B cell (primary cell): ENCODE measurements around the gene PSMD6. TPM values are rescaled to one million over a fixed set of nuclear protein-coding genes. Genes with fewer than 3 reads are reported as not detected.

Experiments used
- ATAC-seq: fragments of 200-7000 bp; cut with Tn5 transposase; one replicate; pipeline ENCODE4 v1.10.0; 2021; ENCODE audit warnings: low read depth, mild to moderate bottlenecking, moderate number of reproducible peaks, moderate library complexity
- CTCF ChIA-PET: fragments of 350-600 bp; sonication (Branson Sonifier 250); formaldehyde crosslinking; loops from one replicate; lab custom pipeline; 2021; ENCODE audit warnings: antibody characterized with exemption, inconsistent platforms; lab: Charles Lee
- POLR2A ChIA-PET: fragments of 350-600 bp; sonication (Branson Sonifier 250); formaldehyde crosslinking; loops from one replicate; lab custom pipeline; 2021; ENCODE audit warnings: antibody characterized with exemption; lab: Charles Lee
- DNase-seq: peaks from one replicate; pipeline ENCODE4 v3.0.0; 2013
- H2AFZ ChIP-seq: 2 replicates; pipeline ENCODE4 v1.6.1; 2012; ENCODE audit warnings: mild to moderate bottlenecking, low read depth, low read length; ENCODE audit not compliant: insufficient read depth, poor library complexity, severe bottlenecking
- H3K27ac ChIP-seq, 2 donors: 1 replicate in 1 of 2; 2 replicates in 1 of 2; pipeline ENCODE4 v1.5.1; 2012 to 2013; ENCODE audit warnings: low read length in 2 of 2, mild to moderate bottlenecking in 2 of 2, moderate library complexity in 1 of 2
- H3K27me3 ChIP-seq, 4 experiments: fragments of 200-600 bp in 1 of 4; sonication (generic) in 1 of 4; replicated peaks in 1 of 4; 1 replicate in 2 of 4; 2 replicates in 2 of 4; pipeline versions ENCODE4 v1.6.1 to v1.7.0; 2013 to 2016; ENCODE audit warnings: low read length in 3 of 4, mild to moderate bottlenecking in 2 of 4, mixed read lengths in 1 of 4, moderate library complexity in 1 of 4; ENCODE audit not compliant: insufficient read depth in 4 of 4, control insufficient read depth in 3 of 4; ENCODE audit errors: control extremely low read depth in 1 of 4
- H3K36me3 ChIP-seq, 2 experiments: replicated peaks in 1 of 2; 1 replicate in 1 of 2; 2 replicates in 1 of 2; pipeline versions ENCODE4 v1.6.1 to v1.7.1; 2013; ENCODE audit warnings: low read length in 1 of 2; ENCODE audit not compliant: insufficient read depth in 2 of 2, control insufficient read depth in 1 of 2; ENCODE audit errors: control extremely low read depth in 1 of 2, extremely low read depth in 1 of 2
- H3K4me1 ChIP-seq, 2 donors: fragments of 200-600 bp in 1 of 2; sonication (generic) in 1 of 2; 1 replicate in 1 of 2; 2 replicates in 1 of 2; pipeline versions ENCODE4 v1.5.1 to v1.6.1; 2013 to 2017; ENCODE audit warnings: low read length in 2 of 2; ENCODE audit not compliant: control insufficient read depth in 2 of 2, insufficient read depth in 2 of 2
- H3K4me2 ChIP-seq: replicated peaks from 2 replicates; pipeline ENCODE3; 2012; ENCODE audit warnings: mild to moderate bottlenecking, low read depth, low read length; ENCODE audit not compliant: poor library complexity, severe bottlenecking
- H3K4me3 ChIP-seq, 5 experiments: fragments of 200-600 bp in 1 of 5; sonication (generic) in 1 of 5; 1 replicate in 3 of 5; 2 replicates in 2 of 5; pipeline versions ENCODE4 v1.5.1 to v1.7.0; 2011 to 2016; ENCODE audit warnings: low read length in 4 of 5, mild to moderate bottlenecking in 4 of 5, low read depth in 2 of 5, control low read depth in 1 of 5, moderate library complexity in 1 of 5; ENCODE audit not compliant: insufficient read depth in 1 of 5; ENCODE audit errors: control extremely low read depth in 1 of 5, extremely low read depth in 1 of 5
- H3K79me2 ChIP-seq: fragments of 200-600 bp; sonication (generic); one replicate; pipeline ENCODE4 v1.6.0; 2016; ENCODE audit warnings: low read length; ENCODE audit not compliant: control insufficient read depth, insufficient read depth
- H3K9ac ChIP-seq: fragments of 200-600 bp; sonication (generic); 2 replicates; pipeline ENCODE4 v1.6.1; 2017; ENCODE audit warnings: mild to moderate bottlenecking, low read length, moderate library complexity
- H3K9me3 ChIP-seq, 3 donors: one replicate each; pipeline versions ENCODE4 v1.6.1 to v1.7.1; 2013; ENCODE audit warnings: low read length in 2 of 3; ENCODE audit not compliant: control insufficient read depth in 2 of 3, insufficient read depth in 1 of 3; ENCODE audit errors: control extremely low read depth in 1 of 3
- H4K20me1 ChIP-seq: 2 replicates; pipeline ENCODE4 v1.6.0; 2012; ENCODE audit warnings: mild to moderate bottlenecking, low read length; ENCODE audit not compliant: insufficient read depth, control insufficient read depth, poor library complexity, severe bottlenecking
- H3K27ac Mint-ChIP-seq: one replicate; pipeline ENCODE4 v1.8.0; 2021; ENCODE audit warnings: mixed read lengths
- H3K27me3 Mint-ChIP-seq: one replicate; pipeline ENCODE4 v1.8.0; 2021; ENCODE audit warnings: mixed read lengths
- H3K4me1 Mint-ChIP-seq: one replicate; pipeline ENCODE4 v1.8.0; 2021; ENCODE audit warnings: mixed read lengths
- H3K4me3 Mint-ChIP-seq: one replicate; pipeline ENCODE4 v1.8.0; 2021; ENCODE audit warnings: mixed read lengths
- H3K9me3 Mint-ChIP-seq: one replicate; pipeline ENCODE4 v1.8.0; 2022; ENCODE audit warnings: mixed read lengths; ENCODE audit not compliant: insufficient read depth
- CTCF ChIP-seq: fragments of 200-600 bp; IDR thresholded peaks from one replicate; pipeline ENCODE4 v1.8.0; 2022; ENCODE audit warnings: antibody characterized with exemption, mild to moderate bottlenecking
- EZH2 ChIP-seq: IDR thresholded peaks from 2 replicates; pipeline ENCODE4 v1.6.1; 2012; ENCODE audit warnings: borderline replicate concordance, low read depth, mild to moderate bottlenecking, moderate library complexity, low read length; ENCODE audit not compliant: insufficient read depth, poor library complexity, severe bottlenecking
- WGBS: methylation state at CpG from one replicate; pipeline ENCODE4 v1.1.5; 2013; ENCODE audit warnings: missing lambda C conversion rate; ENCODE audit not compliant: insufficient coverage; 5-methylcytosine and 5-hydroxymethylcytosine counted together
- intact Hi-C: fragments of 100-400 bp; cut with micrococcal nuclease; formaldehyde crosslinking; loops from one replicate; pipeline ENCODE4 v1.10.0; 2022
- polyA plus RNA-seq: library from polyadenylated mRNA; depleted of rRNA; stranded (reverse); fragments of >200 nt; gene quantifications from 2 replicates; pipeline ENCODE4 v1.2.3, GENCODE V29; 2012
- total RNA-seq, 2 donors: library from RNA; stranded (reverse); fragments of 120-200 nt in 1 of 2; gene quantifications; 1 replicate in 1 of 2; 2 replicates in 1 of 2; pipeline versions ENCODE4 v1.2.3 to v1.2.4, GENCODE V29; 2013 to 2022

The PSMD6 gene
- total and polyA plus RNA-seq, 2 donors (not counting 1 experiment from before 2014, with no cell fraction given) = 34.7 to 63.4 TPM

- peaks cover 12% of the 10 kb centered on the region for H3K79me2 ChIP-seq
- H3K4me3 Mint-ChIP-seq = no peak overlapping the region
- H3K27me3 Mint-ChIP-seq = no peaks in the 10 kb centered on the region
- CTCF ChIA-PET = interaction anchor here (0.7 to 5.5 kb wide), 16 partner anchors 10 to 174 kb away, joined by 3 to 27 read pairs (median 6); partner anchors contain the start of gene C3orf49
- TF ChIP-seq CTCF (no peak), EZH2 (no peak)
- no peaks in the 10 kb centered on the region for H4K20me1 ChIP-seq
- intact Hi-C loops = loop anchor here (1.0 to 2.0 kb wide), 2 partner anchors 32 to 128 kb away; no protein-coding TSS in a partner anchor
- no peaks in the 10 kb centered on the region for H3K4me1 ChIP-seq
- POLR2A ChIA-PET = no interaction called here
- no peak for DNase-seq
- no peaks in the 10 kb centered on the region for H3K9me3 ChIP-seq
- H3K9ac ChIP-seq = no peak overlapping the region
- 100% methylated on average over 1 of the region's 5 CpGs for WGBS
- H3K4me2 ChIP-seq = no peak overlapping the region
- H3K36me3 ChIP-seq = peaks cover 15 to 83% of the 10 kb centered on the region in 2 experiments
- H3K4me1 Mint-ChIP-seq = no peaks in the 10 kb centered on the region
- H3K27me3 ChIP-seq = no peaks in the 10 kb centered on the region
- no peak for ATAC-seq
- no peak overlapping the region for H3K27ac ChIP-seq
- no peak overlapping the region for H2AFZ ChIP-seq
- H3K9me3 Mint-ChIP-seq = no peaks in the 10 kb centered on the region
- H3K27ac Mint-ChIP-seq = peak overlapping the region; percentile 46
- H3K4me3 ChIP-seq = no peak overlapping the region
Observed at GRCh38 chr3:63992516-63993209, 30.6 kb downstream of the PSMD6 start.

GRCh38 chr3:63991666-63992065 lies 31.6 kb downstream of the PSMD6 start:
- ATAC-seq = no peak
- H3K4me3 ChIP-seq = no peak overlapping the region
- H3K27me3 ChIP-seq = no peaks in the 10 kb centered on the region
- no peaks in the 10 kb centered on the region for H3K9me3 Mint-ChIP-seq
- H3K4me3 Mint-ChIP-seq = no peak overlapping the region
- no peak overlapping the region for H3K4me2 ChIP-seq
- TF ChIP-seq EZH2 (no peak), CTCF (no peak)
- intact Hi-C loops = loop anchor here (2.0 kb wide), 1 partner anchor 31 kb away; no protein-coding TSS in a partner anchor
- no peak overlapping the region for H3K27ac ChIP-seq
- H3K36me3 ChIP-seq = peaks cover 15 to 80% of the 10 kb centered on the region in 2 experiments
- H3K27ac Mint-ChIP-seq = peak overlapping the region; percentile 42
- no peaks in the 10 kb centered on the region for H3K9me3 ChIP-seq
- WGBS = 100% methylated on average over 3 of the region's 3 CpGs
- DNase-seq = no peak
- H2AFZ ChIP-seq = no peak overlapping the region
- no peaks in the 10 kb centered on the region for H3K4me1 Mint-ChIP-seq
- peaks cover 11% of the 10 kb centered on the region for H3K79me2 ChIP-seq
- no peaks in the 10 kb centered on the region for H3K4me1 ChIP-seq
- H3K27me3 Mint-ChIP-seq = no peaks in the 10 kb centered on the region
- H4K20me1 ChIP-seq = no peaks in the 10 kb centered on the region
- no peak overlapping the region for H3K9ac ChIP-seq
- CTCF ChIA-PET = interaction anchor here (1.2 to 5.5 kb wide), 7 partner anchors 14 to 173 kb away, joined by 3 to 27 read pairs (median 3); partner anchors contain the start of gene C3orf49
- POLR2A ChIA-PET = no interaction called here
